GM18505 (cell line): ENCODE data around the gene AMPD3.
"Not testable (repeated sequence)": the region's sequence is repeated elsewhere in the genome, so short reads cannot be mapped to it uniquely, and the experiment has no call there.

Experiments used
- ATAC-seq: cut with Tn5 transposase; IDR thresholded peaks from one replicate; pipeline ENCODE4 v1.9.1; 2021; ENCODE audit not compliant: unreplicated experiment
- POLR2A ChIP-seq: IDR thresholded peaks from 4 replicates; pipeline ENCODE4 v1.6.1; 2011; ENCODE audit warnings: borderline replicate concordance; ENCODE audit not compliant: insufficient read depth, insufficient read length; ENCODE audit errors: extremely low read depth

The AMPD3 gene

GRCh38 chr11:10418259-10418949 is 36.7 kb upstream of the AMPD3 start:
- no peak for TF ChIP-seq POLR2A
- ATAC-seq, result no peak

GRCh38 chr11:10418950-10419310 is 36.1 kb upstream of the AMPD3 start:
- no peak for ATAC-seq
- TF ChIP-seq POLR2A, result no peak

GRCh38 chr11:10426475-10426874 is 28.6 kb upstream of the AMPD3 start:
- no peak for ATAC-seq
- TF ChIP-seq POLR2A, result no peak

- no peak for ATAC-seq
- no peak for TF ChIP-seq POLR2A
These were observed 26.6 kb upstream of the AMPD3 start for GRCh38 chr11:10428453-10428852.

- TF ChIP-seq POLR2A, result no peak
- no peak for ATAC-seq
These were observed 25.5 kb upstream of the AMPD3 start for GRCh38 chr11:10429526-10429925.

GRCh38 chr11:10432493-10432892 is 22.6 kb upstream of the AMPD3 start:
- no peak for TF ChIP-seq POLR2A
- no peak for ATAC-seq

- ATAC-seq, result no peak
- no peak for TF ChIP-seq POLR2A
These were observed 22.1 kb upstream of the AMPD3 start for GRCh38 chr11:10432971-10433370.

GRCh38 chr11:10436224-10436623 is 18.8 kb upstream of the AMPD3 start:
- TF ChIP-seq POLR2A, result no peak
- no peak for ATAC-seq

- not testable (repeated sequence) for ATAC-seq
These were observed 18.4 kb upstream of the AMPD3 start for GRCh38 chr11:10436683-10437082.

- no peak for ATAC-seq
- no peak for TF ChIP-seq POLR2A
These were observed 16.6 kb upstream of the AMPD3 start for GRCh38 chr11:10438458-10438857.

- no peak for ATAC-seq
- no peak for TF ChIP-seq POLR2A
These were observed 15.7 kb upstream of the AMPD3 start for GRCh38 chr11:10439351-10439750.

- TF ChIP-seq POLR2A, result no peak
- no peak for ATAC-seq
These were observed 15.1 kb upstream of the AMPD3 start for GRCh38 chr11:10439924-10440323.

GRCh38 chr11:10440401-10440800 is 14.7 kb upstream of the AMPD3 start:
- no peak for ATAC-seq
- no peak for TF ChIP-seq POLR2A

- no peak for TF ChIP-seq POLR2A
- no peak for ATAC-seq
These were observed 14.0 kb upstream of the AMPD3 start for GRCh38 chr11:10441091-10441490.
